ENCODE results near the gene USP20. TPM values are rescaled to one million over a fixed set of nuclear protein-coding genes. Genes with fewer than 3 reads are reported as not detected.

Gene USP20
- total and polyA plus RNA-seq, 2 experiments from 2014 or later, result 32.7 to 47.3 TPM

DNA sequence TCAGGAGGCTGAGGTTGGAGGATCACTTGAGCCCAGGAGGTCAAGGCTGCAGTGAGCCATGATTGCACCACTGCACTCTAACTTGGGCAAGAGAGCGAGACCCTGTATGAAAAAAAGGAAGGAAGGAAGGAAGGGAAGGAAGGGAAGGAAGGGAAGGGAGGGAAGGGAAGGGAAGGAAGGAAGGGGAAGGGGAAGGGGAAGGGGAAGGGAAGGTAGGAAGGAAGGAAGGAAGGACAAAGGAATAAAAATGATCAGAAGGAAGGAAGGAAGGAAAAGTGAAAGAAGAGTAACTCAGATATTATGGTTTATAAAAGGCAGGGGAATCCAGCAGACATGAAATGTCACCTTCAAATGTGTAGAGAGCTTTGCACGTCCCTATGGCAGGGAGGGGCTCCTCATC is 64.4 kb downstream of the USP20 start:
- Histone ChIP-seq H3K36me3 (peaks cover 22% of the 10 kb centered on the region), H3K4me1 (ENCODE audit: low read depth) (no peaks in the 10 kb centered on the region), H3K27me3 (no peaks in the 10 kb centered on the region), H3K4me3 (no peak overlapping the region), H3K27ac (no peak overlapping the region), H3K9me3 (ENCODE audit: low read depth) (no peaks in the 10 kb centered on the region)
- DNase-seq (ENCODE audit: low read depth in 1 of 2, low spot score in 1 of 2), result no peak
- TF ChIP-seq, protein P1, sequence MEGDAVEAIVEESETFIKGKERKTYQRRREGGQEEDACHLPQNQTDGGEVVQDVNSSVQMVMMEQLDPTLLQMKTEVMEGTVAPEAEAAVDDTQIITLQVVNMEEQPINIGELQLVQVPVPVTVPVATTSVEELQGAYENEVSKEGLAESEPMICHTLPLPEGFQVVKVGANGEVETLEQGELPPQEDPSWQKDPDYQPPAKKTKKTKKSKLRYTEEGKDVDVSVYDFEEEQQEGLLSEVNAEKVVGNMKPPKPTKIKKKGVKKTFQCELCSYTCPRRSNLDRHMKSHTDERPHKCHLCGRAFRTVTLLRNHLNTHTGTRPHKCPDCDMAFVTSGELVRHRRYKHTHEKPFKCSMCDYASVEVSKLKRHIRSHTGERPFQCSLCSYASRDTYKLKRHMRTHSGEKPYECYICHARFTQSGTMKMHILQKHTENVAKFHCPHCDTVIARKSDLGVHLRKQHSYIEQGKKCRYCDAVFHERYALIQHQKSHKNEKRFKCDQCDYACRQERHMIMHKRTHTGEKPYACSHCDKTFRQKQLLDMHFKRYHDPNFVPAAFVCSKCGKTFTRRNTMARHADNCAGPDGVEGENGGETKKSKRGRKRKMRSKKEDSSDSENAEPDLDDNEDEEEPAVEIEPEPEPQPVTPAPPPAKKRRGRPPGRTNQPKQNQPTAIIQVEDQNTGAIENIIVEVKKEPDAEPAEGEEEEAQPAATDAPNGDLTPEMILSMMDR (IDR thresholded peaks at IDR 0.05; ENCODE audit: low read depth, low read length), result no peak

DNA sequence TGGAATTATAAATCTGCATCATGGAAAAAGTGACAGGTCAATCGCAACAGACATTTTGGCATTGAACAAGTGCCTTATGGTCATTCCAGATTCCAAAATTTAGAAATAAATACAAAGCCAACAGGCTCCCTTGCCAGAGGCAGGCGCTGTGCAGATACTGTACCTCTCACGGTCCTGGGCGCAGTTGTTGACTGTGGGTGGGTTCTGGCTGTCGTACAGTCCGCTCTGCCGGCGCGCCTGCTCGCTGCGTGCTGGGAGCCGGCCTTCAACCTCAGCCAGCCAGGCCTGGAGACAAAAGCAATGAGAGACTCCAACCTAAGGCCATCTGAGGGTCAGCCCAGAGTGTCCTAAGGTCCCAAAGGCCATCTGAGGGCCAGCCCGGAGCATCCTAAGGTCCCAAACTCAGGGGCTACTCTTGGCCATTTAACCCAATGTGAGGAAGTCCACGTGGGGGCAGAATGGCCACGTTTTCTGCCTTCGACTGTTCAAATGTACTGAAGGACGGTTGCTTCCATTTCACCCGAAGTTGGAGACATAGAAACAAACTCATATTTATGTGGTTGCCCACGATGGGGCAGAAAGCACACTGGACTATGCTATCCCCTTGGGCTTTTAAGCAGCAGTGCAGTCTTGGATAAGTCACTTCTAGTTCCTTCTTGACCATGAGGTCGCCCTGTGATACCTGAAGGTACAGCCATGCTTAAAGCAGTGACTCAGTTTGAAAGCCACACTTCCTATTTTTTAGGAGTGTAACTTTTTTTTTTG is 65.2 kb downstream of the USP20 start:
- TF ChIP-seq, protein P1 (IDR thresholded peaks at IDR 0.05; ENCODE audit: low read depth, low read length), result no peak
- H3K36me3 ChIP-seq, result peaks cover 16% of the 10 kb centered on the region
- no peaks in the 10 kb centered on the region for H3K4me1 ChIP-seq (ENCODE audit: low read depth)
- H3K9me3 ChIP-seq (ENCODE audit: low read depth), result no peaks in the 10 kb centered on the region
- H3K4me3 ChIP-seq, result no peak overlapping the region
- no peak for DNase-seq (ENCODE audit: low read depth in 1 of 2, low spot score in 1 of 2)
- no peak overlapping the region for H3K27ac ChIP-seq
- no peaks in the 10 kb centered on the region for H3K27me3 ChIP-seq

DNA sequence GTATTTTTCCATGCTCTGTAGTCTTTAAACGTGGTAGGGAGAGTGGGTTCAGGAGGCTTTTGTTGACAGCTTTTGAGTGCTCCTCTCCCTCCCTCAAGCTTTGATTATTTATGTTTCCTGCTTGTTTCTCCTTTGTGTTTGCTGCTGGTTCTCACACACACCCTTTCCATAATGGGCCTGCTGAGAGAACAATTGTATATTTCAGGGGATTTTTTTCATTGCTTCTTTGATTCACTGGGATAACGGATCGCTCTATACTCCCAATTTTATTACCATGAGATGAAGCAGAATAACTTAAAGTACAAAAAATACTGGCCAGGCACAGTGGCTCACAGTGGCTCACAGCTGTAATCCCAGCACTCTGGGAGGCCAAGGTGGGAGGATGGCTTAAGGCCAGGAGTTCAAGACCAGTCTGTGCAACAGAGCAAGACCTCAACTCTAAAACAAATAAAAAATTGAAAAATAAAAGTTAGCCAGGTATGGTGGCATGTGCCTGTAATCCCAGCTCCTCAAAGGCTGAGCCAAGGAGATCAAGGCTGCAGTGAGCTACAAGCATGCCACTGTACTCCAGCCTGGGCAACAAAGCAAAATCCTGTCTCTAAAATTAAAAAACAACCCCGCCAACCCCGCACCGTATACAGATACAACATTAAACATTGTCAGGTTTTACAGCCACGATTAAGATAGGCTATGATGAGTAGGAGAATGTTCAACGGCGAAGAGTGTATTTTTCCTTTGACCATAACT is 66.9 kb downstream of the USP20 start:
- TF ChIP-seq, protein P1 (IDR thresholded peaks at IDR 0.05; ENCODE audit: low read depth, low read length), result no peak
- Histone ChIP-seq H3K4me3 (no peak overlapping the region), H3K27me3 (no peaks in the 10 kb centered on the region), H3K36me3 (peaks cover 18% of the 10 kb centered on the region), H3K27ac (no peak overlapping the region), H3K9me3 (ENCODE audit: low read depth) (no peaks in the 10 kb centered on the region), H3K4me1 (ENCODE audit: low read depth) (no peaks in the 10 kb centered on the region)
- no peak for DNase-seq (ENCODE audit: low read depth in 1 of 2, low spot score in 1 of 2)

DNA sequence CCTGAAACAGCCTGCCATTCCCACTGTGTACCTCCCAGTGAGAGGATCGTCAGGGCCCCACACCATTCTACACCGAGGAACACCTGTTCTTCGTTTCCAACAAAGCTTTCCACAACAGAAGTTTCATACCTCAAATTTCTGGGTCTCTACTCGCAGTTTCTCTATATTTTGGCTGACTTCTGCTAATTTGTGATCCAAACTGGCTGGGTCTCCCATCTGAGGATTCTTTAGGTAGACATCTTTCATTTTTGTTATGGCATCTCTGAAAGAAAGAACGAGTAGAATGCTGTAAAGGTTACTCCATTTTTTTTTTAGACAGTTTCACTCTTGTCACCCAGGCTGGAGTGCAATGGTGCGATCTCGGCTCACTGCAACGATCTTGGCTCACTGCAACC is 67.5 kb downstream of the USP20 start:
- H3K36me3 ChIP-seq, result peaks cover 18% of the 10 kb centered on the region
- no peaks in the 10 kb centered on the region for H3K9me3 ChIP-seq (ENCODE audit: low read depth)
- DNase-seq (ENCODE audit: low read depth in 1 of 2, low spot score in 1 of 2), result no peak
- H3K4me1 ChIP-seq (ENCODE audit: low read depth), result no peaks in the 10 kb centered on the region
- TF ChIP-seq, protein P1 (IDR thresholded peaks at IDR 0.05; ENCODE audit: low read depth, low read length), result no peak
- H3K27me3 ChIP-seq, result no peaks in the 10 kb centered on the region
- no peak overlapping the region for H3K27ac ChIP-seq
- no peak overlapping the region for H3K4me3 ChIP-seq

DNA sequence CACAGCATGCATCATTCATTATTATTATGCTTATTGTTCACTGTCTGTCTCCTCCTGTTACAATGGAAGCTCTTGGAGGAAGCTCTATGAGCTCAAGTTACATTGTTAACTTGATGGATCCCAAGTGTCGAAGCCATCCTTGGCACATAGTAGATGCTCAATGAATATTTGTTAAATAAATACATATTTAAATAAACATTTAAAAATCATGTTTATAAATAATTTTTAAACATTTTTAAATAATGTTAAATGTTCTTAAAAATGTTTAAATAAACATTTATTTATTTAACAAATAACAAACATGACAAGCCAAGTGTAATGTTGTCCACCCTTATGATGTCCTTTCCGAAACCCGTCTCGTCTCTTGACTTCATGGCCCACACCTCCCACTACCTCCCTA is 69.5 kb downstream of the USP20 start:
- TF ChIP-seq, protein P1 (IDR thresholded peaks at IDR 0.05; ENCODE audit: low read depth, low read length), result no peak
- Histone ChIP-seq H3K36me3 (peaks cover 24% of the 10 kb centered on the region), H3K4me1 (ENCODE audit: low read depth) (no peaks in the 10 kb centered on the region), H3K4me3 (no peak overlapping the region), H3K27me3 (no peaks in the 10 kb centered on the region), H3K9me3 (ENCODE audit: low read depth) (no peaks in the 10 kb centered on the region), H3K27ac (no peak overlapping the region)
- no peak for DNase-seq (ENCODE audit: low read depth in 1 of 2, low spot score in 1 of 2)

Measured in cardiac muscle cell (in vitro differentiated cells and primary cell).